Fibroblast of lung (primary cell): ENCODE results near the gene TMEM150A.

Experiments
- CTCF ChIP-seq, 2 donors: IDR thresholded peaks in 1 of 2; conservative IDR thresholded peaks in 1 of 2; 1 replicate in 1 of 2; 2 replicates in 1 of 2; pipeline ENCODE4 v1.5.1; 2011 to 2012; ENCODE audit warnings: low read length in 2 of 2, control low read depth in 1 of 2, inconsistent platforms in 1 of 2, low read depth in 1 of 2, mild to moderate bottlenecking in 1 of 2
- EZH2 ChIP-seq: IDR thresholded peaks from 2 replicates; pipeline ENCODE4 v1.5.1; 2012; ENCODE audit warnings: low read length, control low read depth, mild to moderate bottlenecking; ENCODE audit errors: missing control alignments

- TF ChIP-seq CTCF (conservative IDR thresholded peaks at IDR 0.05 in 1 of 2, IDR thresholded peaks at IDR 0.05 in 1 of 2; ENCODE audit: low read depth in 1 of 2, low read length in 2 of 2), result no peak
- TF ChIP-seq EZH2, result no peak
Observed at GRCh38 chr2:85606116-85606455, 3.6 kb upstream of the TMEM150A start.
